Adrenal gland (tissue), 12 donors: ENCODE data around the gene SIAE. TPM values are rescaled to one million over a fixed set of nuclear protein-coding genes. Genes with fewer than 3 reads are reported as not detected.

Experiments
- DNase-seq, 7 donors: peaks; one replicate each; pipeline ENCODE4 v3.0.0-alpha.2; 2019 to 2020
- H3K27ac ChIP-seq, 5 donors: fragments of 200-600 bp; sonication (generic) in 4 of 5; 1 replicate in 3 of 5; 2 replicates in 2 of 5; pipeline versions ENCODE4 v1.5.1 to v1.8.0; 2016 to 2020; ENCODE audit warnings: mild to moderate bottlenecking in 1 of 5
- H3K27me3 ChIP-seq: fragments of 200-600 bp; 2 replicates; pipeline ENCODE4 v1.8.0; 2021
- H3K36me3 ChIP-seq, 2 donors: fragments of 200-600 bp; replicated peaks in 1 of 2; 1 replicate in 1 of 2; 2 replicates in 1 of 2; pipeline versions ENCODE4 v1.5.1 to v1.8.0; 2018 to 2022
- H3K4me1 ChIP-seq, 2 donors: fragments of 200-600 bp; replicated peaks in 1 of 2; 1 replicate in 1 of 2; 2 replicates in 1 of 2; pipeline versions ENCODE4 v1.5.1 to v1.8.0; 2018 to 2021
- H3K4me3 ChIP-seq, 4 donors: fragments of 200-600 bp; sonication (generic) in 3 of 4; one replicate each; pipeline ENCODE4 v1.5.1; 2016 to 2018
- H3K9me3 ChIP-seq, 3 donors: fragments of 200-600 bp; sonication (generic) in 1 of 3; replicated peaks in 1 of 3; 1 replicate in 2 of 3; 2 replicates in 1 of 3; pipeline versions ENCODE4 v1.5.1 to v1.8.0; 2016 to 2021
- POLR2A ChIP-seq, 2 donors: fragments of 450-650 bp; IDR thresholded peaks; one replicate each; pipeline ENCODE4 v1.6.1; 2017; ENCODE audit warnings: antibody characterized with exemption in 2 of 2, mild to moderate bottlenecking in 2 of 2, moderate library complexity in 1 of 2
- WGBS, 4 donors: extraction: QIAGEN DNeasy Blood & Tissue Kit in 2 of 4; methylation state at CpG; one replicate each; pipeline versions ENCODE4 v1.1.5 to v1.1.7; 2013 to 2017; 5-methylcytosine and 5-hydroxymethylcytosine counted together
- intact Hi-C, 2 donors: fragments of 100-400 bp; cut with DNase I; formaldehyde crosslinking; loops; one replicate each; pipeline versions ENCODE4 v1.14.1 to v1.15.0; 2022 to 2023
- polyA plus RNA-seq, 3 donors: library from polyadenylated mRNA; stranded (reverse); fragments of 200-250 nt in 2 of 3; fragments of 350-450 nt in 1 of 3; fragmentation: Illumina TruSeq in 1 of 3; extraction: RNeasy Lipid Tissue Mini Kit (QIAGEN cat#74804) in 1 of 3; gene quantifications; one replicate each; pipeline ENCODE4 v1.2.3, GENCODE V29; 2013 to 2014
- total RNA-seq, 9 donors: library from RNA; depleted of rRNA in 4 of 9; stranded (reverse); fragments of >200 nt in 4 of 9; fragments of 120-200 nt in 1 of 9; fragmentation: NEBNext Ultra II Directional in 1 of 9; extraction: Animal tissue kit (Norgen Biotek cat#: 25700) in 1 of 9; gene quantifications; one replicate each; pipeline versions ENCODE4 v1.1.0 to v1.2.4, GENCODE V29; 2013 to 2023
- TF ChIP-seq, protein P1 (sequence below), 6 experiments: fragments of 450-650 bp in 4 of 6; fragments of 200-600 bp in 2 of 6; sonication (generic) in 1 of 6; IDR thresholded peaks; 1 replicate in 5 of 6; 2 replicates in 1 of 6; pipeline versions ENCODE4 v1.5.1 to v1.8.0; 2016 to 2021; ENCODE audit warnings: antibody characterized with exemption in 6 of 6, mild to moderate bottlenecking in 2 of 6, moderate library complexity in 1 of 6
- donor health status: healthy with polysubstance abuse.
- donor health status: Bipolar disorder and iron deficiency.
- donor health status: DM: yes; HTN: yes; CAD: no.
- donor health status: DM: no; HTN: no; CAD: no.
- donor health status: DM: no; HTN: no; CAD: no.
- donor health status: DM: yes; HTN: yes; CAD: no.

SIAE gene
- total and polyA plus RNA-seq, 12 donors, result 6.4 to 50.0 (median 29.0) TPM

DNA sequence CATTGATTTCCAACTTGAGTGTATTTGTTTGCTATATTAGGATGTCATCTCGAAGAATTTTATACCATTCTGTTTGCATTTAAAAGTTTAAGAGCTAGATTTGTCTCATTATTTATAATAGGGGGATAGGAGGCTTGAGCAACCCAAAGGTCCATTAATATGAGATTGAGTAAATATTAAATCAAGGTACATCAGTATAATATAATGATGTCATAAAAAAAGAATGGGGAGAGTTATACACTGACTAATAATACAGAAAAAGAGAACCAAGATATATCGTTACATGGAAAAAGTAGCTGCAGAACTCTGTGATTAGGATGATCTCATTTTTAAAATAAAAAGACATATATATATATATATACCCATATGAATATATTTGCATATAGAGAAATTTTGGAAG lies 19.6 kb upstream of the SIAE start:
- no peaks in the 10 kb centered on the region for H3K36me3 ChIP-seq
- H3K4me3 ChIP-seq, result no peak overlapping the region
- H3K9me3 ChIP-seq, result no peaks in the 10 kb centered on the region
- H3K27me3 ChIP-seq, result no peaks in the 10 kb centered on the region
- no peaks in the 10 kb centered on the region for H3K4me1 ChIP-seq
- no peak overlapping the region for H3K27ac ChIP-seq
- no peak for DNase-seq
- intact Hi-C loops, result no loop called here
- TF ChIP-seq POLR2A (IDR thresholded peaks at IDR 0.05), result no peak
- TF ChIP-seq, protein P1, sequence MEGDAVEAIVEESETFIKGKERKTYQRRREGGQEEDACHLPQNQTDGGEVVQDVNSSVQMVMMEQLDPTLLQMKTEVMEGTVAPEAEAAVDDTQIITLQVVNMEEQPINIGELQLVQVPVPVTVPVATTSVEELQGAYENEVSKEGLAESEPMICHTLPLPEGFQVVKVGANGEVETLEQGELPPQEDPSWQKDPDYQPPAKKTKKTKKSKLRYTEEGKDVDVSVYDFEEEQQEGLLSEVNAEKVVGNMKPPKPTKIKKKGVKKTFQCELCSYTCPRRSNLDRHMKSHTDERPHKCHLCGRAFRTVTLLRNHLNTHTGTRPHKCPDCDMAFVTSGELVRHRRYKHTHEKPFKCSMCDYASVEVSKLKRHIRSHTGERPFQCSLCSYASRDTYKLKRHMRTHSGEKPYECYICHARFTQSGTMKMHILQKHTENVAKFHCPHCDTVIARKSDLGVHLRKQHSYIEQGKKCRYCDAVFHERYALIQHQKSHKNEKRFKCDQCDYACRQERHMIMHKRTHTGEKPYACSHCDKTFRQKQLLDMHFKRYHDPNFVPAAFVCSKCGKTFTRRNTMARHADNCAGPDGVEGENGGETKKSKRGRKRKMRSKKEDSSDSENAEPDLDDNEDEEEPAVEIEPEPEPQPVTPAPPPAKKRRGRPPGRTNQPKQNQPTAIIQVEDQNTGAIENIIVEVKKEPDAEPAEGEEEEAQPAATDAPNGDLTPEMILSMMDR (IDR thresholded peaks at IDR 0.05), result no peak
- WGBS, 4 donors, result 94 to 97% (median 96%) methylated on average over 2 of the region's 2 CpGs

DNA sequence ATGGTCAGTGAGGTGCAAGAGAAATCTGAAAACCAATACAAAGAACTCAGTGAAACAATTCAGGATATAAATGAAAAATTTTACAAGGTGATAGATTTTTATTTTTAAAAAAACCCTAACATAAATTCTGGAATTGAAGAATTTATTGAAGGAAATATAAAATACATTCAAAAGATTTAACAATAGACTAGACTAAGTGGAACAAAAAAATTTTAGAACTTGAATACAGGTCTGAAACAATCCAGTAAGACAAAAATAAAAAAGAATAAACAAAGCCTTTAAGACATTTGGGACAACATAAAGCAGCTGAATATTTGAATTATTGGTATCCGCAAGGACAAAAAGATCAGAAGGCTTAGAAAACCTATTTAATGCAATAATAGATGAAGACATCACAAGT lies 8.9 kb upstream of the SIAE start:
- H3K27ac ChIP-seq, result no peak overlapping the region
- no peaks in the 10 kb centered on the region for H3K9me3 ChIP-seq
- no peaks in the 10 kb centered on the region for H3K4me1 ChIP-seq
- H3K27me3 ChIP-seq, result no peaks in the 10 kb centered on the region
- 94 to 100% (median 95%) methylated on average over 1 of the region's 1 CpG for whole genome bisulfite sequencing, 4 donors
- no peak for DNase-seq
- no peak overlapping the region for H3K4me3 ChIP-seq
- no peak for TF ChIP-seq POLR2A (IDR thresholded peaks at IDR 0.05)
- intact Hi-C loops, result no loop called here
- no peaks in the 10 kb centered on the region for H3K36me3 ChIP-seq

DNA sequence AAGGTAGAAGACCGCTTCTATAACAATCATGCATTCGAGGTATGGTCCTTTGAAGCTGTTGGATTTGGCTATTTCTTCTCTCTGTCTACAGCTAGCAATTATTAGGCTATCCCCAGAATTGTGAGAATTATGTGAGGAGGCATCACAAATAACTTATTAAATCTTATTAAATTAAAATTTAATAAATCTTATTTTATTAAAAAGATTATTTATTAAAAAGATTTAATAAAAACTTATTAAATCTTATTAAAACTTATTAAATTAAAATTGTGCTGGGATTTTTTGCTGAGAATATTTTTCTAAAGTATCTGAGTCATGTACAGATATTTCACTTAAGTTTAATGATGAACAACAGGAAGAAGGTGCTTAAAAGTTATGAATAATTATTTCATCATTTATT lies 7.9 kb upstream of the SIAE start:
- H3K4me1 ChIP-seq, result no peaks in the 10 kb centered on the region
- no peak overlapping the region for H3K4me3 ChIP-seq
- intact Hi-C loops, result no loop called here
- no peaks in the 10 kb centered on the region for H3K27me3 ChIP-seq
- no peaks in the 10 kb centered on the region for H3K36me3 ChIP-seq
- TF ChIP-seq POLR2A (IDR thresholded peaks at IDR 0.05), result no peak
- TF ChIP-seq, protein P1 (IDR thresholded peaks at IDR 0.05), result no peak
- WGBS, 4 donors, result 82 to 98% (median 90%) methylated on average over 2 of the region's 2 CpGs
- H3K9me3 ChIP-seq, result no peaks in the 10 kb centered on the region
- DNase-seq, result no peak
- H3K27ac ChIP-seq, result no peak overlapping the region

DNA sequence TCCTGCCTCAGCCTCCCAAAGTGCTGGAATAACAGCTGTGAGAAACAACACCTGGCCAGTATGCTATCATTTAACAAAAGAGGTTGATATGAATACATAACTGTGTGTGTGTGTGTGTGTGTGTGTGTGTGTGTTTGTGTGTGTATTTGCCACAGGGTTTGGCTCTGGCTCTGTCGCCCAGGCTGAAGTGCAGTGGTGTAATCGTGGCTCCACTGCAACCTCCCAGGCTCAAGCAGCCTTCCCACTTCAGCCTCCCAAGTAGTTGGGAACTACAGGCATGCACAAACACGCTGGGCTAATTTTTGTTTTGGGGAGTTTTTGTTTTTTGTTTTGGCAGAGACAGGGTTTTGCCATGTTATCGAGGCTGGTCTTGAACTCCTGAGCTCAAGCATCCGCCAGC lies 4.9 kb upstream of the SIAE start:
- Histone ChIP-seq H3K27me3 (no peaks in the 10 kb centered on the region), H3K36me3 (no peaks in the 10 kb centered on the region), H3K4me1 (peaks cover 5 to 7% of the 10 kb centered on the region in 2 donors), H3K4me3 (no peak overlapping the region), H3K27ac (no peak overlapping the region), H3K9me3 (no peaks in the 10 kb centered on the region)
- no peak for TF ChIP-seq POLR2A (IDR thresholded peaks at IDR 0.05)
- TF ChIP-seq, protein P1 (IDR thresholded peaks at IDR 0.05), result no peak
- WGBS, 4 donors, result 76 to 89% (median 84%) methylated on average over 5 of the region's 5 CpGs
- intact Hi-C loops, result no loop called here
- DNase-seq, result no peak

DNA sequence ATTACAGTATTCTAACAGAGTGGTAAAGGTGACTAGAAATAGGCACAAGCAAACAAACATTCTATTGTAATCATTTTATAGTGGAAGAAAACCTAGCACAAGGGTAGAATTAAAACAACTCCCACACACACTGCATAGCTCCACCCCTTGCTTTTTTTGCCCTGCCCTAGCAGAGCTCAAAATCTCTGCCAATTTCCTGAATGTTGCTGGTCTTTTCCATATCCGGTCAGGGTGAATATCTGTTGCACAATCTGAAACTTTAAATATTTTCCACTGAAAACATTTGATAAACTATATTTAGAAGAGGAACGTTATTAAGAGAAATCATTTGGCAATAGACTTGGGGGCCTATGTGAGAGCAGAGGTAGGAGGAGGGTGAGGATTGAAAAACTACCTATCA lies 2.8 kb upstream of the SIAE start:
- intact Hi-C loops, result no loop called here
- H3K27me3 ChIP-seq, result no peaks in the 10 kb centered on the region
- WGBS, 4 donors, result 18 to 32% (median 27%) methylated on average over 2 of the region's 2 CpGs
- no peaks in the 10 kb centered on the region for H3K36me3 ChIP-seq
- peak overlapping the region in 1 of 5 donors; percentile 61 for H3K27ac ChIP-seq
- peak overlapping the region in 1 of 4 donors; percentile 6 for H3K4me3 ChIP-seq
- peak in 4 of 7 donors; percentile 21 to 45 (median 32) for DNase-seq
- no peaks in the 10 kb centered on the region for H3K9me3 ChIP-seq
- H3K4me1 ChIP-seq, result peaks cover 12 to 14% of the 10 kb centered on the region in 2 donors
- TF ChIP-seq, protein P1 (IDR thresholded peaks at IDR 0.05), result no peak
- TF ChIP-seq POLR2A (IDR thresholded peaks at IDR 0.05), result no peak
